Fibroblast of skin of scalp (primary cell): ENCODE data around the gene SLC43A2.

Experiments
- DNase-seq: peaks from one replicate; pipeline ENCODE4 v3.0.0-alpha.2; 2013

Gene SLC43A2

GRCh38 chr17:1643999-1644492 is 15.4 kb upstream of the SLC43A2 start:
- no peak for DNase-seq

GRCh38 chr17:1643293-1643998 is 14.8 kb upstream of the SLC43A2 start:
- no peak for DNase-seq

GRCh38 chr17:1641065-1641403 is 12.4 kb upstream of the SLC43A2 start:
- no peak for DNase-seq

GRCh38 chr17:1640329-1641064 is 11.9 kb upstream of the SLC43A2 start:
- DNase-seq, result no peak

- DNase-seq, result no peak
Measured at GRCh38 chr17:1639549-1640180, 11.0 kb upstream of the SLC43A2 start.

- no peak for DNase-seq
Measured at GRCh38 chr17:1638624-1639300, 10.1 kb upstream of the SLC43A2 start.

GRCh38 chr17:1638171-1638590 is 9.5 kb upstream of the SLC43A2 start:
- no peak for DNase-seq

- DNase-seq, result no peak
Measured at GRCh38 chr17:1636732-1637285, 8.2 kb upstream of the SLC43A2 start.

GRCh38 chr17:1635675-1636465 is 7.2 kb upstream of the SLC43A2 start:
- no peak for DNase-seq

- no peak for DNase-seq
Measured at GRCh38 chr17:1634841-1635650, 6.4 kb upstream of the SLC43A2 start.

- peak; percentile 15 for DNase-seq
Measured at GRCh38 chr17:1630662-1631061, 2.0 kb upstream of the SLC43A2 start.

GRCh38 chr17:1629504-1630310 is 1.1 kb upstream of the SLC43A2 start:
- peak; percentile 33 for DNase-seq

GRCh38 chr17:1628856-1629503 is 346 bp upstream of the SLC43A2 start:
- peak; percentile 94 for DNase-seq

GRCh38 chr17:1627182-1627981 is 1.3 kb downstream of the SLC43A2 start:
- DNase-seq, result no peak

GRCh38 chr17:1626333-1626732 is 2.3 kb downstream of the SLC43A2 start:
- DNase-seq, result no peak

- no peak for DNase-seq
Measured at GRCh38 chr17:1625581-1625980, 3.1 kb downstream of the SLC43A2 start.

GRCh38 chr17:1625053-1625452 is 3.6 kb downstream of the SLC43A2 start:
- DNase-seq, result no peak

GRCh38 chr17:1624650-1625049 is 4.0 kb downstream of the SLC43A2 start:
- no peak for DNase-seq
